NCI-H1930 (cell line): ENCODE measurements around the gene LGSN.
"Not testable (repeated sequence)": the region's sequence is repeated elsewhere in the genome, so short reads cannot be mapped to it uniquely, and the experiment has no call there.

Source experiments
- DNase-seq, 2 experiments: peaks; one replicate each; lab custom pipeline; 2025; lab: John Stamatoyannopoulos, UW

The LGSN gene

GRCh38 chr6:63245420-63245819 is 74.4 kb downstream of the LGSN start:
- DNase-seq, result no peak

GRCh38 chr6:63236398-63236817 is 83.4 kb downstream of the LGSN start:
- DNase-seq, result no peak

- DNase-seq, result not testable (repeated sequence)
Observed at GRCh38 chr6:63230511-63230910, 89.3 kb downstream of the LGSN start.

GRCh38 chr6:63230027-63230426 is 89.8 kb downstream of the LGSN start:
- DNase-seq, result not testable (repeated sequence)

GRCh38 chr6:63227928-63228894 is 91.6 kb downstream of the LGSN start:
- DNase-seq, result not testable (repeated sequence)

- not testable (repeated sequence) for DNase-seq
Observed at GRCh38 chr6:63225987-63226386, 93.8 kb downstream of the LGSN start.
